ENCODE measurements around the gene GALR3.

GALR3 gene

DNA sequence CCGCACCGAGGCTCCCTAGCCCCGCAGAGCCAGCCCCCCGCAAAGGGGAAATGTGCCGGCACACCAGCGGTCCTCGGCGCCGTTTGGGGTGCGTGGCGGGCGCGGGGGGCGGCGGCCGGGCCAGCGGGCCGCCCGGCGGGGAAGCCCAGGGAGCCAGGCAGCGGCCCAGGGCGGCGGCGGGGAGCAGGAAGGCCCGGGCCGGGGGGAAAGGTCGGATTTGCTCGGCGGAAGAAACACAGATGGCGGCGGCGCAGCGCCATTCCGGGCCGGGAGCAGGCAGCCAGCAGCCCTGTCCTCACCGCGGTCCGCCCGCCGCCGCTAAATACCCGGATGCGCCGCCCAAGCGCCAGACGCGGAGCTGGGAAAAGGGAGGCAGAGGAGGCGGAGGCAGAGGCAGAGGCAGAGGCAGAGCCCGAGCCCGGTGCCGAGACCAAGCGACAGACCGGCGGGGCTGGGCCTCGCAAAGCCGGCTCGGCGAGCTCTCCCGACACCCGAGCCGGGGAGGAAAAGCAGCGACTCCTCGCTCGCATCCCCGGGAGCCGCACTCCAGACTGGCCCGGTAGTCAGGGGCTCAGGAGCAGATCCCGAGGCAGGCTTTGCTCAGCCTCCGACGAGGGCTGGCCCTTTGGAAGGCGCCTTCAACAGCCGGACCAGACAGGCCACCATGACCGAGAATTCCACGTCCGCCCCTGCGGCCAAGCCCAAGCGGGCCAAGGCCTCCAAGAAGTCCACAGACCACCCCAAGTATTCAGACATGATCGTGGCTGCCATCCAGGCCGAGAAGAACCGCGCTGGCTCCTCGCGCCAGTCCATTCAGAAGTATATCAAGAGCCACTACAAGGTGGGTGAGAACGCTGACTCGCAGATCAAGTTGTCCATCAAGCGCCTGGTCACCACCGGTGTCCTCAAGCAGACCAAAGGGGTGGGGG is 18.0 kb upstream of the GALR3 start (continued):
- TF ChIP-seq ZNF426 (tag by site-specific recombination; IDR thresholded peaks at IDR 0.05) = no peak
- TF ChIP-seq, protein P1, sequence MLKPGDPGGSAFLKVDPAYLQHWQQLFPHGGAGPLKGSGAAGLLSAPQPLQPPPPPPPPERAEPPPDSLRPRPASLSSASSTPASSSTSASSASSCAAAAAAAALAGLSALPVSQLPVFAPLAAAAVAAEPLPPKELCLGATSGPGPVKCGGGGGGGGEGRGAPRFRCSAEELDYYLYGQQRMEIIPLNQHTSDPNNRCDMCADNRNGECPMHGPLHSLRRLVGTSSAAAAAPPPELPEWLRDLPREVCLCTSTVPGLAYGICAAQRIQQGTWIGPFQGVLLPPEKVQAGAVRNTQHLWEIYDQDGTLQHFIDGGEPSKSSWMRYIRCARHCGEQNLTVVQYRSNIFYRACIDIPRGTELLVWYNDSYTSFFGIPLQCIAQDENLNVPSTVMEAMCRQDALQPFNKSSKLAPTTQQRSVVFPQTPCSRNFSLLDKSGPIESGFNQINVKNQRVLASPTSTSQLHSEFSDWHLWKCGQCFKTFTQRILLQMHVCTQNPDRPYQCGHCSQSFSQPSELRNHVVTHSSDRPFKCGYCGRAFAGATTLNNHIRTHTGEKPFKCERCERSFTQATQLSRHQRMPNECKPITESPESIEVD (tag by site-specific recombination; IDR thresholded peaks at IDR 0.05) = no peak
- peak; percentile 79 for TF ChIP-seq ZFHX2 (tag by site-specific recombination; conservative IDR thresholded peaks at IDR 0.05)
- TF ChIP-seq ZFP3 (tag by site-specific recombination; IDR thresholded peaks at IDR 0.05; ENCODE audit: low read depth) = no peak
- TF ChIP-seq, protein P2, sequence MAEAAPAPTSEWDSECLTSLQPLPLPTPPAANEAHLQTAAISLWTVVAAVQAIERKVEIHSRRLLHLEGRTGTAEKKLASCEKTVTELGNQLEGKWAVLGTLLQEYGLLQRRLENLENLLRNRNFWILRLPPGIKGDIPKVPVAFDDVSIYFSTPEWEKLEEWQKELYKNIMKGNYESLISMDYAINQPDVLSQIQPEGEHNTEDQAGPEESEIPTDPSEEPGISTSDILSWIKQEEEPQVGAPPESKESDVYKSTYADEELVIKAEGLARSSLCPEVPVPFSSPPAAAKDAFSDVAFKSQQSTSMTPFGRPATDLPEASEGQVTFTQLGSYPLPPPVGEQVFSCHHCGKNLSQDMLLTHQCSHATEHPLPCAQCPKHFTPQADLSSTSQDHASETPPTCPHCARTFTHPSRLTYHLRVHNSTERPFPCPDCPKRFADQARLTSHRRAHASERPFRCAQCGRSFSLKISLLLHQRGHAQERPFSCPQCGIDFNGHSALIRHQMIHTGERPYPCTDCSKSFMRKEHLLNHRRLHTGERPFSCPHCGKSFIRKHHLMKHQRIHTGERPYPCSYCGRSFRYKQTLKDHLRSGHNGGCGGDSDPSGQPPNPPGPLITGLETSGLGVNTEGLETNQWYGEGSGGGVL (tag by site-specific recombination; IDR thresholded peaks at IDR 0.05) = no peak
- no peak for TF ChIP-seq ZFP69B (tag by site-specific recombination; IDR thresholded peaks at IDR 0.05)
- TF ChIP-seq ZNF302 (tag by site-specific recombination; IDR thresholded peaks at IDR 0.05; ENCODE audit: low read depth) = no peak
- TF ChIP-seq ZNF792 (tag by site-specific recombination; IDR thresholded peaks at IDR 0.05) = 0 out of 2 replicates have a peak, but pooled peaks have one; percentile 30
- no peak for TF ChIP-seq ZNF664 (tag by site-specific recombination; IDR thresholded peaks at IDR 0.05)
- TF ChIP-seq, protein P3, sequence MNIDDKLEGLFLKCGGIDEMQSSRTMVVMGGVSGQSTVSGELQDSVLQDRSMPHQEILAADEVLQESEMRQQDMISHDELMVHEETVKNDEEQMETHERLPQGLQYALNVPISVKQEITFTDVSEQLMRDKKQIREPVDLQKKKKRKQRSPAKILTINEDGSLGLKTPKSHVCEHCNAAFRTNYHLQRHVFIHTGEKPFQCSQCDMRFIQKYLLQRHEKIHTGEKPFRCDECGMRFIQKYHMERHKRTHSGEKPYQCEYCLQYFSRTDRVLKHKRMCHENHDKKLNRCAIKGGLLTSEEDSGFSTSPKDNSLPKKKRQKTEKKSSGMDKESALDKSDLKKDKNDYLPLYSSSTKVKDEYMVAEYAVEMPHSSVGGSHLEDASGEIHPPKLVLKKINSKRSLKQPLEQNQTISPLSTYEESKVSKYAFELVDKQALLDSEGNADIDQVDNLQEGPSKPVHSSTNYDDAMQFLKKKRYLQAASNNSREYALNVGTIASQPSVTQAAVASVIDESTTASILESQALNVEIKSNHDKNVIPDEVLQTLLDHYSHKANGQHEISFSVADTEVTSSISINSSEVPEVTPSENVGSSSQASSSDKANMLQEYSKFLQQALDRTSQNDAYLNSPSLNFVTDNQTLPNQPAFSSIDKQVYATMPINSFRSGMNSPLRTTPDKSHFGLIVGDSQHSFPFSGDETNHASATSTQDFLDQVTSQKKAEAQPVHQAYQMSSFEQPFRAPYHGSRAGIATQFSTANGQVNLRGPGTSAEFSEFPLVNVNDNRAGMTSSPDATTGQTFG (tag by site-specific recombination; IDR thresholded peaks at IDR 0.05; ENCODE audit: borderline replicate concordance) = no peak
- no peak for TF ChIP-seq ZNF677 (tag by site-specific recombination; IDR thresholded peaks at IDR 0.05)
- no peak for TF ChIP-seq KLF9 (tag by site-specific recombination; IDR thresholded peaks at IDR 0.05; ENCODE audit: low read depth)
- no peak for TF ChIP-seq PRDM1 (tag by site-specific recombination; IDR thresholded peaks at IDR 0.05)
- TF ChIP-seq ZNF133 (tag by site-specific recombination; IDR thresholded peaks at IDR 0.05) = no peak
- TF ChIP-seq SCRT1 (tag by site-specific recombination; IDR thresholded peaks at IDR 0.05; ENCODE audit: borderline replicate concordance) = no peak
- no peak for TF ChIP-seq HOXC10 (CRISPR knock-in tag; IDR thresholded peaks at IDR 0.05)
- TF ChIP-seq YY2 (tag by site-specific recombination; IDR thresholded peaks at IDR 0.05) = peak; percentile 81
- 0 out of 2 replicates have a peak, but pooled peaks have one; percentile 45 for TF ChIP-seq ZFP37 (tag by site-specific recombination; IDR thresholded peaks at IDR 0.05)
- no peak for TF ChIP-seq ZNF626 (tag by site-specific recombination; IDR thresholded peaks at IDR 0.05)
- TF ChIP-seq KLF1 (tag by site-specific recombination; IDR thresholded peaks at IDR 0.05) = no peak
- TF ChIP-seq, protein P4, sequence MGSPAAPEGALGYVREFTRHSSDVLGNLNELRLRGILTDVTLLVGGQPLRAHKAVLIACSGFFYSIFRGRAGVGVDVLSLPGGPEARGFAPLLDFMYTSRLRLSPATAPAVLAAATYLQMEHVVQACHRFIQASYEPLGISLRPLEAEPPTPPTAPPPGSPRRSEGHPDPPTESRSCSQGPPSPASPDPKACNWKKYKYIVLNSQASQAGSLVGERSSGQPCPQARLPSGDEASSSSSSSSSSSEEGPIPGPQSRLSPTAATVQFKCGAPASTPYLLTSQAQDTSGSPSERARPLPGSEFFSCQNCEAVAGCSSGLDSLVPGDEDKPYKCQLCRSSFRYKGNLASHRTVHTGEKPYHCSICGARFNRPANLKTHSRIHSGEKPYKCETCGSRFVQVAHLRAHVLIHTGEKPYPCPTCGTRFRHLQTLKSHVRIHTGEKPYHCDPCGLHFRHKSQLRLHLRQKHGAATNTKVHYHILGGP (tag by site-specific recombination; IDR thresholded peaks at IDR 0.05) = no peak
- TF ChIP-seq ZNF24 (tag by site-specific recombination; IDR thresholded peaks at IDR 0.05) = no peak
- TF ChIP-seq, protein P5, sequence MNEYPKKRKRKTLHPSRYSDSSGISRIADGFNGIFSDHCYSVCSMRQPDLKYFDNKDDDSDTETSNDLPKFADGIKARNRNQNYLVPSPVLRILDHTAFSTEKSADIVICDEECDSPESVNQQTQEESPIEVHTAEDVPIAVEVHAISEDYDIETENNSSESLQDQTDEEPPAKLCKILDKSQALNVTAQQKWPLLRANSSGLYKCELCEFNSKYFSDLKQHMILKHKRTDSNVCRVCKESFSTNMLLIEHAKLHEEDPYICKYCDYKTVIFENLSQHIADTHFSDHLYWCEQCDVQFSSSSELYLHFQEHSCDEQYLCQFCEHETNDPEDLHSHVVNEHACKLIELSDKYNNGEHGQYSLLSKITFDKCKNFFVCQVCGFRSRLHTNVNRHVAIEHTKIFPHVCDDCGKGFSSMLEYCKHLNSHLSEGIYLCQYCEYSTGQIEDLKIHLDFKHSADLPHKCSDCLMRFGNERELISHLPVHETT (tag by site-specific recombination; IDR thresholded peaks at IDR 0.05) = no peak
- 0 out of 2 replicates have a peak, but pooled peaks have one; percentile 33 for TF ChIP-seq ZNF391 (tag by site-specific recombination; IDR thresholded peaks at IDR 0.05; ENCODE audit: borderline replicate concordance, low read depth)
- no peak for TF ChIP-seq ZIC2 (tag by site-specific recombination; IDR thresholded peaks at IDR 0.05)
- TF ChIP-seq ZNF777 (tag by site-specific recombination; IDR thresholded peaks at IDR 0.05; ENCODE audit: borderline replicate concordance) = no peak
- peak; percentile 81 for TF ChIP-seq ZNF341 (tag by site-specific recombination; IDR thresholded peaks at IDR 0.05; ENCODE audit: low read depth)
- TF ChIP-seq ZNF140 (tag by site-specific recombination; IDR thresholded peaks at IDR 0.05) = no peak
- no peak for TF ChIP-seq ZEB2 (tag by site-specific recombination; IDR thresholded peaks at IDR 0.05)
- no peak for TF ChIP-seq ZNF558 (tag by site-specific recombination; IDR thresholded peaks at IDR 0.05)
- no peak for TF ChIP-seq ZNF169 (tag by site-specific recombination; IDR thresholded peaks at IDR 0.05)
- TF ChIP-seq OSR2 (tag by site-specific recombination; IDR thresholded peaks at IDR 0.05) = peak; percentile 44; the same call in 1 of the 2 replicates

Data from HEK293 (cell line).